Measurements from ENCODE around the gene RAP1GAP.

GRCh38 chr1:21562896-21563295 is 106.3 kb downstream of the RAP1GAP start:
- no peak for TF ChIP-seq JUNB (IDR thresholded peaks at IDR 0.05)
- no peak for TF ChIP-seq HMGXB4 (CRISPR knock-in tag; IDR thresholded peaks at IDR 0.05; ENCODE audit: borderline replicate concordance)

All from A549 (cell line).